Measurements from ENCODE around the gene OR6K2. TPM values are rescaled to one million over a fixed set of nuclear protein-coding genes. Genes with fewer than 3 reads are reported as not detected.

OR6K2 gene
- total and polyA plus RNA-seq, 10 of the 15 experiments (the other 5 are each of a cell fraction or from before 2014, with no cell fraction given) = not detected

- RAD21 ChIA-PET (ENCODE audit: unreplicated experiment) = no interaction called here
- CTCF ChIA-PET = no interaction called here
- H2AFZ ChIP-seq (ENCODE audit: control insufficient read depth, low read depth, low read length) = no peak overlapping the region
- in situ Hi-C loops (cut with MboI) (no loop called here), intact Hi-C loops (cut with micrococcal nuclease; ENCODE audit: unreplicated experiment) (no loop called here)
- H4K20me1 ChIP-seq (ENCODE audit: control insufficient read depth, insufficient read depth) = no peaks in the 10 kb centered on the region
- no peaks in the 10 kb centered on the region for H3K4me1 ChIP-seq (ENCODE audit: control insufficient read depth, insufficient read depth, low read length)
- no peak overlapping the region for H3K4me3 ChIP-seq
- WGBS (ENCODE audit: insufficient coverage, insufficient replicate concordance, low lambda C conversion rate, missing lambda C conversion rate) = 58% methylated on average over 4 of the region's 4 CpGs
- no peak overlapping the region for H3K9ac ChIP-seq (ENCODE audit: control insufficient read depth, insufficient read depth, low read length)
- DNase-seq (ENCODE audit: low read depth, low spot score) (no peak), ATAC-seq (no peak), FAIRE-seq (no peak)
- no TSS peak for BruUV-seq (replicated peaks)
- TF ChIP-seq BHLHE40 (IDR thresholded peaks at IDR 0.05; ENCODE audit: borderline replicate concordance in 1 of 2, low read depth in 2 of 2, low read length in 1 of 2) (no peak), TCF12 (IDR thresholded peaks at IDR 0.05; ENCODE audit: low read depth, low read length) (no peak), IRF4 (IDR thresholded peaks at IDR 0.05; ENCODE audit: low read depth, low read length) (no peak), RUNX3 (IDR thresholded peaks at IDR 0.05; ENCODE audit: low read length) (no peak), FOXM1 (IDR thresholded peaks at IDR 0.05; ENCODE audit: low read depth, low read length) (no peak), ZBTB4 (CRISPR knock-in tag; IDR thresholded peaks at IDR 0.05) (no peak), SP1 (IDR thresholded peaks at IDR 0.05; ENCODE audit: low read depth, low read length) (no peak), RBBP5 (conservative IDR thresholded peaks at IDR 0.05) (no peak)
- TF ChIP-seq, protein P1, sequence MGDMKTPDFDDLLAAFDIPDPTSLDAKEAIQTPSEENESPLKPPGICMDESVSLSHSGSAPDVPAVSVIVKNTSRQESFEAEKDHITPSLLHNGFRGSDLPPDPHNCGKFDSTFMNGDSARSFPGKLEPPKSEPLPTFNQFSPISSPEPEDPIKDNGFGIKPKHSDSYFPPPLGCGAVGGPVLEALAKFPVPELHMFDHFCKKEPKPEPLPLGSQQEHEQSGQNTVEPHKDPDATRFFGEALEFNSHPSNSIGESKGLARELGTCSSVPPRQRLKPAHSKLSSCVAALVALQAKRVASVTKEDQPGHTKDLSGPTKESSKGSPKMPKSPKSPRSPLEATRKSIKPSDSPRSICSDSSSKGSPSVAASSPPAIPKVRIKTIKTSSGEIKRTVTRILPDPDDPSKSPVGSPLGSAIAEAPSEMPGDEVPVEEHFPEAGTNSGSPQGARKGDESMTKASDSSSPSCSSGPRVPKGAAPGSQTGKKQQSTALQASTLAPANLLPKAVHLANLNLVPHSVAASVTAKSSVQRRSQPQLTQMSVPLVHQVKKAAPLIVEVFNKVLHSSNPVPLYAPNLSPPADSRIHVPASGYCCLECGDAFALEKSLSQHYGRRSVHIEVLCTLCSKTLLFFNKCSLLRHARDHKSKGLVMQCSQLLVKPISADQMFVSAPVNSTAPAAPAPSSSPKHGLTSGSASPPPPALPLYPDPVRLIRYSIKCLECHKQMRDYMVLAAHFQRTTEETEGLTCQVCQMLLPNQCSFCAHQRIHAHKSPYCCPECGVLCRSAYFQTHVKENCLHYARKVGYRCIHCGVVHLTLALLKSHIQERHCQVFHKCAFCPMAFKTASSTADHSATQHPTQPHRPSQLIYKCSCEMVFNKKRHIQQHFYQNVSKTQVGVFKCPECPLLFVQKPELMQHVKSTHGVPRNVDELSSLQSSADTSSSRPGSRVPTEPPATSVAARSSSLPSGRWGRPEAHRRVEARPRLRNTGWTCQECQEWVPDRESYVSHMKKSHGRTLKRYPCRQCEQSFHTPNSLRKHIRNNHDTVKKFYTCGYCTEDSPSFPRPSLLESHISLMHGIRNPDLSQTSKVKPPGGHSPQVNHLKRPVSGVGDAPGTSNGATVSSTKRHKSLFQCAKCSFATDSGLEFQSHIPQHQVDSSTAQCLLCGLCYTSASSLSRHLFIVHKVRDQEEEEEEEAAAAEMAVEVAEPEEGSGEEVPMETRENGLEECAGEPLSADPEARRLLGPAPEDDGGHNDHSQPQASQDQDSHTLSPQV (IDR thresholded peaks at IDR 0.05) = no peak
- TF ChIP-seq, protein P2, sequence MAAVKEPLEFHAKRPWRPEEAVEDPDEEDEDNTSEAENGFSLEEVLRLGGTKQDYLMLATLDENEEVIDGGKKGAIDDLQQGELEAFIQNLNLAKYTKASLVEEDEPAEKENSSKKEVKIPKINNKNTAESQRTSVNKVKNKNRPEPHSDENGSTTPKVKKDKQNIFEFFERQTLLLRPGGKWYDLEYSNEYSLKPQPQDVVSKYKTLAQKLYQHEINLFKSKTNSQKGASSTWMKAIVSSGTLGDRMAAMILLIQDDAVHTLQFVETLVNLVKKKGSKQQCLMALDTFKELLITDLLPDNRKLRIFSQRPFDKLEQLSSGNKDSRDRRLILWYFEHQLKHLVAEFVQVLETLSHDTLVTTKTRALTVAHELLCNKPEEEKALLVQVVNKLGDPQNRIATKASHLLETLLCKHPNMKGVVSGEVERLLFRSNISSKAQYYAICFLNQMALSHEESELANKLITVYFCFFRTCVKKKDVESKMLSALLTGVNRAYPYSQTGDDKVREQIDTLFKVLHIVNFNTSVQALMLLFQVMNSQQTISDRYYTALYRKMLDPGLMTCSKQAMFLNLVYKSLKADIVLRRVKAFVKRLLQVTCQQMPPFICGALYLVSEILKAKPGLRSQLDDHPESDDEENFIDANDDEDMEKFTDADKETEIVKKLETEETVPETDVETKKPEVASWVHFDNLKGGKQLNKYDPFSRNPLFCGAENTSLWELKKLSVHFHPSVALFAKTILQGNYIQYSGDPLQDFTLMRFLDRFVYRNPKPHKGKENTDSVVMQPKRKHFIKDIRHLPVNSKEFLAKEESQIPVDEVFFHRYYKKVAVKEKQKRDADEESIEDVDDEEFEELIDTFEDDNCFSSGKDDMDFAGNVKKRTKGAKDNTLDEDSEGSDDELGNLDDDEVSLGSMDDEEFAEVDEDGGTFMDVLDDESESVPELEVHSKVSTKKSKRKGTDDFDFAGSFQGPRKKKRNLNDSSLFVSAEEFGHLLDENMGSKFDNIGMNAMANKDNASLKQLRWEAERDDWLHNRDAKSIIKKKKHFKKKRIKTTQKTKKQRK (IDR thresholded peaks at IDR 0.05; ENCODE audit: low read depth, low read length) = no peak
- POLR2A ChIA-PET = no interaction called here
- no peaks in the 10 kb centered on the region for H3K9me3 ChIP-seq (replicated peaks; ENCODE audit: control insufficient read depth, insufficient read depth, low read length)
- SMC1A ChIA-PET (ENCODE audit: uncharacterized antibody, unreplicated experiment) = interaction anchor here (0.6 to 1.7 kb wide), 2 partner anchors 12 to 138 kb away, joined by 4 to 5 read pairs; no protein-coding TSS in a partner anchor
- H3K36me3 ChIP-seq (ENCODE audit: control insufficient read depth in 2 of 2, insufficient read depth in 2 of 2, low read length in 1 of 2) = no peaks in the 10 kb centered on the region
- H3K27me3 ChIP-seq (replicated peaks in 1 of 2; ENCODE audit: control insufficient read depth in 2 of 2, insufficient read depth in 2 of 2, low read length in 1 of 2) = no peaks in the 10 kb centered on the region
- no peak overlapping the region for H3K4me2 ChIP-seq (ENCODE audit: control insufficient read depth, insufficient read depth)
- no peaks in the 10 kb centered on the region for H3K79me2 ChIP-seq (ENCODE audit: control insufficient read depth, insufficient read depth, low read length)
- H3K27ac ChIP-seq (ENCODE audit: control insufficient read depth, insufficient read depth) = no peak overlapping the region
Observed at GRCh38 chr1:158730453-158730852, 30.0 kb upstream of the OR6K2 start.
